ENCODE measurements around the gene UBE4A. TPM values are rescaled to one million over a fixed set of nuclear protein-coding genes. Genes with fewer than 3 reads are reported as not detected.

UBE4A gene
- total and polyA plus RNA-seq, 10 of the 15 experiments (the other 5 are each of a cell fraction or from before 2014, with no cell fraction given), result 6.2 to 39.6 (median 30.3) TPM

- no peak for TF ChIP-seq RB1 (IDR thresholded peaks at IDR 0.05; ENCODE audit: borderline replicate concordance)
- no peak for TF ChIP-seq SREBF1 (IDR thresholded peaks at IDR 0.05; ENCODE audit: low read length)
- peak; percentile 55; the same call in 1 of the 3 replicates for TF ChIP-seq POU2F2 (IDR thresholded peaks at IDR 0.05; ENCODE audit: borderline replicate concordance, low read depth, low read length)
- peak; percentile 82 for TF ChIP-seq MEF2A (IDR thresholded peaks at IDR 0.05; ENCODE audit: insufficient read depth, low read depth, low read length)
- TF ChIP-seq ATF2 (IDR thresholded peaks at IDR 0.05; ENCODE audit: low read length), result peak; percentile 93
- TF ChIP-seq NKRF (conservative IDR thresholded peaks at IDR 0.05), result no peak
- TF ChIP-seq BCL3 (IDR thresholded peaks at IDR 0.05; ENCODE audit: borderline replicate concordance, insufficient read depth, low read depth, low read length, poor library complexity, severe bottlenecking), result peak; percentile 36
- peak in 1 of 2 experiments; percentile 87; a peak in 2 of 4 replicates for TF ChIP-seq ETV6 (conservative IDR thresholded peaks at IDR 0.05 in 1 of 2, IDR thresholded peaks at IDR 0.05 in 1 of 2; ENCODE audit: borderline replicate concordance in 1 of 2, low read depth in 1 of 2)
- no peak for TF ChIP-seq RBBP5 (conservative IDR thresholded peaks at IDR 0.05)
- TF ChIP-seq ZBTB33 (IDR thresholded peaks at IDR 0.05), result no peak
- peak; percentile 100 for TF ChIP-seq NR2F1 (conservative IDR thresholded peaks at IDR 0.05)
- no peak for TF ChIP-seq CTCF (IDR thresholded peaks at IDR 0.05 in 2 of 3, conservative IDR thresholded peaks at IDR 0.05 in 1 of 3; ENCODE audit: control insufficient read depth in 2 of 3, extremely low read depth in 1 of 3, insufficient read depth in 1 of 3, low read depth in 3 of 3, low read length in 3 of 3)
- TF ChIP-seq PAX8 (IDR thresholded peaks at IDR 0.05), result no peak
- TF ChIP-seq CREM (IDR thresholded peaks at IDR 0.05; ENCODE audit: low read depth), result peak; percentile 75
- TF ChIP-seq REST (IDR thresholded peaks at IDR 0.05; ENCODE audit: low read depth, low read length), result no peak
These were observed 88.9 kb downstream of the UBE4A start (continued) for GRCh38 chr11:118448294-118448693.
